Activated CD8-positive, alpha-beta memory T cell treated with anti-CD3 and anti-CD28 coated beads, Interleukin-2, amount 50 U/mL, for 48 hours (primary cell): ENCODE results near the gene DDR1.

ENCODE experiments used
- DNase-seq: peaks from one replicate; pipeline ENCODE4 v3.0.0-alpha.2; 2020

Gene DDR1

DNA sequence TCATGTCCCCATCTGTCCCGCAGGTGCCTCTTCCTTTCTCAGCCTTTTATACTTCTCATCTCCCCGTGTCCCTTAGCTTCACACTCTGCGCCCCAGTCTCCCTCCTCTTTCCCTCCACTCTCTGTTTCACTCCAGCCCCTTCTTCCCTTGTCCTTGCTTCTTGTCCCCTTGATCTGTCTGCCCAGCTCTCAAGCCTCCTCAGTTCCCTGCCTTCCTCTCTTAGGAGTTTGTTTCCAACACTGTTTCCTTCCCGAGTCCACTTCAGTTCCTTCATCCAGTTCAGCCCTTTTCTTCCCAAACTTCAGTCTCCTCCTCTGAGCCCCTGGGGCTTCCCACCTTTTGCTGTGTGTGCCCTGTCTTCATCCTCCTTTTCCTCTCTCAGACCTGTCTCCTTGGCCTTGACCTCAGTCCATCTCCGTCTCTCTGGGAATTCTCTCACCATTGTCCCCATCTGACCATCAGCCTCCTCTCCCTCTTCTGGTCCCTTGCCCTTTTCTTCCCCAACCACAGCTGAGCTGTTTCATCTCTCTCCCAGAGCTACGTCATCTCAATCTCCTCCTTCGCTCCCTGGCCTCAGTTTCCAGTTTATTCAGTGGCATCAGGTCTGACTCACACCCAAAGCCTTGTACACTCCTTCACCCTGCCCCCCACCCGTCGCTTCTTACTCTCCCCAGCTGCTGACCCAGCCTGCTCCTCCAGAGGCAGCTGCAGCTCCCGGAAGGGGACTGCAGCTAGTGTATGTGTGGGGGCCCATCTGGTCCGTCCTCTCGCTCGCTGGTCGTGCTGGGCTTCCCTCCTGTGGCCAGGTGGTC, 2.7 kb upstream of the DDR1 start:
- DNase-seq: no peak

DNA sequence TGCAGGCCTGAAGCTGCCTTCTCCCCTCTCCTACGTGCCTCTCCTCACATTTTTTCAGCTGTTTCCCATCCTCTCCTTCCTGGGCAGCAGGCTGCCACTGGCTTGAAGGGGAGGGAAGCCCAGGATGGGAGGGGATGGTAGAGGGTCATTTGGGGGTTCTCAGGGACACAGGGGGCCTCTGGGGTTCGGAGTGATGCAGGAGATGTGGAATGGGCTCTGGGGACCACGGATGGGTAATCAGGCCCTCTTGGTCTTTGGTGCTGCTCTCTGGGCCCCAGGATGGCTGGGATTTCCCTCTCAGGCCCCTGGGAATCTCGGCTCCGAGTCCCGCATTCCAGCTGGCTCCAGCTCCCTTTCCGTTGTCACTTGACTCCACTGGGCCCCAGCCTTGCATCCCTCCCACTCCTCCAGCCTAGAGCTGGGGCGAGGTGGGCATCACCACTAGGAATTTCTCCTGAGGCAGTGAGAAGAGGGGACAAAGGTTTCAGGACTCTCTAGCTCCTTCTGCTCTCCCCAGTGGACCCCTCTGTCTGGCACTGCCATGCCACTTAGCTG, 2.0 kb upstream of the DDR1 start:
- no peak for DNase-seq

DNA sequence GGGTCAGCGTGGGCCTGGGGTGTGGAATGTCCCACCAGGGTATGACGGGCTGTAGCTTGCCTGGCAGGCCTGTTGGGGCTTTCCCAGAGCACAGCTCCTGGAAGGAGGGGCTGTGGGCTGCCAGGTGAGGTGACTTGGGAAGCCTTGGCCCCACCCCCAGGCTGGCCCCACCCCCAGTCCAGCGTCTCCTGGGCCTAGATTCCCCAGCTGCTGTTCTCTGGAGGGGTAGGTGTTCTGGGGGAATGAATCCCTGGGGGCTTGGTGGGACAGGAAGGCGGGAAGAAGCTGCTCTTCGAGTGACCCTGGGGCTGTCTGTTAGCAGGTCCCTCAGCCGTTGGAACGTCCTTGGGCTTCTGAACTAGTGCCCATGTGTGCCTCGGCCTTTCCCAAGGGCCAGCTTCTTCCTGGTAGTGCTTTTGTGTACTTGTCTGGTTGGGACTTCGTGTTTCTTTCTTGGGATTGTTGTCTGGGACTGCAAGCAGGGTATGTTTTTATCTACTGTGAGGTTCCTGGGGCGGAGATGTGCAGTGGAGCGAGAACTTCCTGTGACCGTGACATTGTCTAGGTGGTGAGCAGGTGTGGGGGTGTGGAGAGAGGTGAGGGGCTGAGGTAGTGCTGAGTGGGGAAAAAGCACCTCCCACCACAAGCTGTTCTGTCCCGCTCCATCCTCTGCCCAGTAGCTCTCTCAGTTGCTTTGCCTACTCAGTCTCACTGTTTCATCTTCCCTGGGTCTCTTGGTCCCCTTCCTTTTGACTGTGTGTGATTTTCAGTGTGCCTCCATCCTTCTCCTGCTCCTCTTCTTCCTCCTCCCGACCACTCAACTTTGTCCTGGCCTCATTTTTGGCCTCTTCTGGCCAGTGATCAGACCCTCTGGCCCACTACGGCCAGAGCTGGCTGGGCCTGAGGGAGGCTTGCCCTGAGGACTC, 1.3 kb upstream of the DDR1 start:
- DNase-seq: no peak

DNA sequence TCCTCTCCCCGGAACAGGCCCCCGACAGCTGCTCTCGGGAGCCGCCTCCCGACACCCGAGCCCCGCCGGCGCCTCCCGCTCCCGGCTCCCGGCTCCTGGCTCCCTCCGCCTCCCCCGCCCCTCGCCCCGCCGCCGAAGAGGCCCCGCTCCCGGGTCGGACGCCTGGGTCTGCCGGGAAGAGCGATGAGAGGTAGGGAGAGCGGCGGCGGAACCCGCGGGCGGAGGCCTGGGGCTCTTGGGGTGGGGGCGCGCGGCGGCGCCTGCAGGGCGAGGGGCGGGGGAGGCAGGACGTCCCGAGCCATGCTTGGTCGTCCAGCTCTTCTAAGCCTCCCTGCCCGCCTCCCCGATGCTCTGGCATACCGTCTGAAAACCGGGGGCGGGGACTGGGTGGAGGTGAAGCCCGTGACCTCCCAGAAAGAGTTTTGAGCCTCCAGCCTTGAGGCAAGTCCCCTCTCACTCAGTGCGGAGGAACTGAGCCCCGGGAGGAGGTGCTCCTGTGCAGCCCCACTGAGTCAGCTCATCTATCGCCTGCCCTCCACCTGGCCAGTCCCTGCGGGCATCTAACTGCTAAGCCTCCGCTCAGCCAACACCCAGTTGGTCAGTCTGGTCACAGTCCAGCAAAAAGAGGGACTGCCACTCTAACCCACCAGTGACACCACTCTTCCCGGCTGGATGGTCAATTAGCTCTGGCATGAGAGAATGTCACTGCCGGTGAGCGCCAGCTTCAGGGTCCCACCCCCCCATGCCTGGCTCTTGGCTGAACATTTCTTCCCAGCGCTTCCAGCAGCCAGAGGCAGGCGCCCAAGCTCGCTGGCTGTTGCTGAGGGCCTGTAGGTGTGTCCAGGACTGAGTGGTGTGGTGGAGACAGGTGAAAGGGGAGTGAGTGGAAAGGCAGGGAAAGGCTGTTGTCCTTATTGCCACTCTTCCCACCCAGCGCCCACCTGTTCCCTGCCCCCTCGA, 482 bp downstream of the DDR1 start:
- peak; percentile 73 for DNase-seq

DNA sequence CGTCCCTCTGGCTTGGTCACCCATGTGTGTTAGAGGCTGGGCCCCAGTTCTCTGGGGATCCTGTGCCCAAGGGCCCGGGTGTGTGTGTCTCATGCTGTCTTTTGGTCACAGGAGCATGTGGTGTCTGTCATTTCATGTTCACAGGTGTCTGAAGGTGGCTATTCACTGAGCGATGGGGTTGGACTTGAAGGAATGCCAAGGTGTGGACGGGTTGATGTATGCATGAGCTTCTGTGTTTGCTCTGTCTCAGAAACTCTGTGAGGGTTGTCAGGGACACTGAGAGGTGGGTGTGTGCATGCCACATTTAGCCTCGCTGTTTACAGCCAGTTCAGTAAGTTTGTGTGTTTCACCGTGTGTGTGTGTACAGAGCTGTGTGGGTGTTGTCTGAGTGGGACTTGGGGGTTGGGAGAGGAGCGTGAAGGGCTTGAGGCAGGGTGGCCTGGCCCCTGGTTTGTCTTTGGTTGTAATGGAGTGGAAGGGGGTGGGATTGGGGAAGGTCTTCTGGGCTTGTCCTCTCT, 1.2 kb downstream of the DDR1 start:
- no peak for DNase-seq

DNA sequence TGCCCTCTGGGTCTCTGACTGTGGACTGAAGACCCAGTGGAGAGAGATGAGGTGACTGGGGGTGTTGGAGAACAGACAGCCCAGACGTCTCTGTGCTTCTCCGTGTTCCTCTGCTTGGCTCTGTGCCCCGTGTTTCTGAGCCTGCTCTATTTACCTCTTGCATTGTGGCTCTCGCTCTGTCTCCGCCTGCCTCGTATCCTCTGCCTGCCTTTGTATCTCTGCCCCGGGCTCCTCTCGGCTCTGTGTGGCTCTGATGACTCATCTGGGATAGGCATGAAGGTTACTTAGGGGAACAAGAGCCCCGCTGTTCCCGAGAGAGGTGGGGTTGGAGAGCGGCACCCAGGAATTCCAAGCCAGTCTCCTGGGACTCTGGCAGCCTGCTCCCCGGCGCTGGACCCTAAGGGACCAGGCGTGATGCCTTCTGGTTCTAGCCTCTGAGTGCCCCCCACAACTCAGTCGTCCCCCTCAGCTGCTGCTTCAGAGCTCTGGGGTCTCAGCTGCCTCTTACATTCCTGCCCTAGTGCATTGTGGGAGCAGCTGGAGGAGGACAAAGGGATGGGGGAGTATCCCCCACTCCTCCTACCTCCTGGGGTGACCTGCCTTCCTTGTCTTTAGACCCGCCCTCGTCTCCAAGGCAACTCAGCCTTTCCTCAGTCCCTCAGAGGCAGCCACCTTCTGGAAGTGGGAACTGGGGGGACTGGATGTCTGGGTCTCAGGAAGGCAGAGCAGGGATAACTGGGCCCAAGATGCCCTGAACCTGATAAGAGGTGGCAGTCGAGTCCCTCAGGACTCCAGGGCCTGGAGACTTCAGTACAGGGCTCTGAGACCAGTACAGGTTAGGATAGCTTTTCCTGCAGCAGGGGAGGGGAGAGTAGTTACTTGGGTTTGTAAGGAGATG, 1.9 kb downstream of the DDR1 start:
- DNase-seq: no peak

DNA sequence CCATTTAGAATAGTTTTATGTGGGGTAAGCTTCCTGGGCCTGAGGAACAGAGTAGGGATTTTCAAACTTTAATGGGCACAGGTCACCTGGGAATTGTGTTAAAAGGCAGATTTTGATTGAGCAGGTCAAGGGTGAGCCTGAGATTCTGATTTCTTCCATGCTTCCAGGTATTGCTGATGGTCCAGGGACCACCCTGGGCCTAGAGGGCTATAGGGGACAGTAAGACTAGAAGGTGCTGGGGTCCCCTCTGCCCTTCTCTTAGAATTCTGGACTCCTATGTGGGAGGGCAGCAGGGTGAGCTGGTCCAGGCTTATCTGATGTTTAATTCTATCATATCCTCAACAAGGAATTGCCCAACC, 2.6 kb downstream of the DDR1 start:
- no peak for DNase-seq

DNA sequence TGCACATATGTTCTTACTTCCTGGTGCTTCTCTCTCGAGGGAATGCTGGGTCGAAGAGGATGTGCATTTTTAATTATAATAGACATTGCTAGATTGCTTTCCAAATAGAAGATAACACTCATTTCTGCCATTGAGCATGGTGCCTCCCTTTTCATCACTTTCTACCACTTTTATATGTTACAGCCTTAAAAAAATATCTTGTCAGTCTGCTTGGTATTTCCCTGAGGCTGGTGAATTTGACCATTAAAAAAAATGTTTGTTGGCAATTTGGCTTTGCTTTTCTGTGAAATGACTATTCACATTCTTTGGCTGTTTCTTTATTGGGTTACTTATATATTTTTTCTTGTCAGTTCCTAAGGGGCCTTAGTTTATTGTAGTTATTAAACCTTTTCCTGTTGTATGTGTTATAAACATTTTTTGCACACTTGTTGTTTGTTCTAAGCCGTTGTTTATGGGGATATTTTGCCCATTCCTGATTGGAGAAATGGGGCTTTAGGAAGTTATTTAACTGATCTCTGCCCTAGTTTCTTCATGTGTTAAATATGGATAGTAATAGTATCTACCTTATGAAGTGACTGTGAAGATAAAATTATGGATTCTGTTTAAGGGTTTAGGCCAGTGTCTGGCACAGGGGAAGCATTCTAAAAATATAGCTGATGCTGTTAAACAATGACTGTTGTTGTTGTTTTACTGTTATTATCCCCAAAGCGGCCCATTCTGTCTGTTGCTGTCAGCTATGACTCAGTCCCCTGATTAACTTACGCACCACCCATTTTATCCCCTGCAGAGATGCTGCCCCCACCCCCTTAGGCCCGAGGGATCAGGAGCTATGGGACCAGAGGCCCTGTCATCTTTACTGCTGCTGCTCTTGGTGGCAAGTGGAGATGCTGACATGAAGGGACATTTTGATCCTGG, 3.8 kb downstream of the DDR1 start:
- DNase-seq: no peak

DNA sequence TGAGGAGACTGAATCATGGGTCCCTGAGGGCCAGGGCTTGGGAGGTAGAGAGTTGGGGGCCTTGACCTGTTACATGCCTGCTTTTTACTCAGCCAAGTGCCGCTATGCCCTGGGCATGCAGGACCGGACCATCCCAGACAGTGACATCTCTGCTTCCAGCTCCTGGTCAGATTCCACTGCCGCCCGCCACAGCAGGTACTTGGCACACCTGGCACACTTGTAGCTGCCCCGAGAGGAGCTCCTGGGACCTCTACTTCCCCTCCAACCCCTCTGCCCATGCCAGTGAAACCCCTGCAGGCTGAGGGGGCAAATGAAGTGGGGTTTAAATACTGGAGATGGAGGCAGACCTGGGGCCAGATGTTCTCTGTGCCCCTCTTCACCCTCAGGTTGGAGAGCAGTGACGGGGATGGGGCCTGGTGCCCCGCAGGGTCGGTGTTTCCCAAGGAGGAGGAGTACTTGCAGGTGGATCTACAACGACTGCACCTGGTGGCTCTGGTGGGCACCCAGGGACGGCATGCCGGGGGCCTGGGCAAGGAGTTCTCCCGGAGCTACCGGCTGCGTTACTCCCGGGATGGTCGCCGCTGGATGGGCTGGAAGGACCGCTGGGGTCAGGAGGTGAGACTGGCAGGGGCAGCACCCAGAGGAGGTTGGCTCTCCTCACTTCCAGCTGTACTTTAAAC, 4.6 kb downstream of the DDR1 start:
- DNase-seq: no peak

DNA sequence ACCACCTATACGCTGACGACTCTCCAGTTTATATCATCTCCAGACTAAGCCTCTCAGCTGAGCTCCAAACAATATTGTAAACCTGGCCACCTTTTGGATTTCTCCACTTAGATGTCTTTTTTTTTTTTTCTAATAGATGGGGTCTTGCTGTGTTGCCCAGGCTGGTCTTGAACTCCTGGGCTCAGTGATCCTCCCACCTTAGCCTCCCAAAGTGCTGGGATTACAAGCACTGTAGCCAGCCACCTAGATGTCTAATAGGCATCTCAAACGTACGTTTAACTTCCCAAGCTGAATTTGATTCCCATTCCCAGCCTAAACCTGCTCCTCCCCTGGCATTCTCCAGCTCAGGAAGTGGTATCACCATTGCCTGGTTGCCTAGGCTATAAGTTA, 5.2 kb downstream of the DDR1 start:
- DNase-seq: no peak

DNA sequence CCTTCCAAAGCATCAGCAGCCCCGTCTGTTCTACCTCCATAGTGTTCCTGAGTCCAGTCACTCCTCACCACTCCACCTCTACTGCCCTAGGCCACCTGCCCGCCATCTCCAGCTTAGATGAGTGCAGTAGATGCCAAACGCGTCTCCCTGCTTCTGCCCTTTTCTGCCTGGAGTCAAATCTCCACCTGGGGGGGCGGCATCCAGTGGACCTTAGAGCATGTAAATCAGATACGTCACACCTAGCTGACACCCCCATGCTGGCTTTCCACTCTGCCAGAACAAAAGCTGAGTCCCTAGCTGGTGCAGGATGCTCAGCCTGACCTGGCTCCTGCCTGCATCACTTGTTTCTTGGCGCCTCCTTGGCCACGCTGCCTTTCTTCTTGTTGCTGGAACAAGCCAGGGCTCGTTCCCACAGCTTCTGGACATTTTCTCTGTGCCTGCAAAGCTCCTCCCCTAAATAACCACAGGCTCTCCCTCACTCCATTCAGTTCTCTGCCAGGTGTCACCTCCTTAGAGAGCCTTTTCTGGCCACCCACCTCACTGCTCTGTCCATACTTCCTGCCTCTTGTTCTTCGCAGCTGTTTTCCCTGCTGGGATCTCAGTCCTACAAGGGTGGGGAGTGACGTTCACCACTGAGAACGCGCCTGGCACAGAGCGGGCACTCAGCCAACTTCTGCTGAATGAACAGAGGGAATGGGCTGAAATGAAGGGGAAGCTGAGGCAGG, 5.8 kb downstream of the DDR1 start:
- no peak for DNase-seq

DNA sequence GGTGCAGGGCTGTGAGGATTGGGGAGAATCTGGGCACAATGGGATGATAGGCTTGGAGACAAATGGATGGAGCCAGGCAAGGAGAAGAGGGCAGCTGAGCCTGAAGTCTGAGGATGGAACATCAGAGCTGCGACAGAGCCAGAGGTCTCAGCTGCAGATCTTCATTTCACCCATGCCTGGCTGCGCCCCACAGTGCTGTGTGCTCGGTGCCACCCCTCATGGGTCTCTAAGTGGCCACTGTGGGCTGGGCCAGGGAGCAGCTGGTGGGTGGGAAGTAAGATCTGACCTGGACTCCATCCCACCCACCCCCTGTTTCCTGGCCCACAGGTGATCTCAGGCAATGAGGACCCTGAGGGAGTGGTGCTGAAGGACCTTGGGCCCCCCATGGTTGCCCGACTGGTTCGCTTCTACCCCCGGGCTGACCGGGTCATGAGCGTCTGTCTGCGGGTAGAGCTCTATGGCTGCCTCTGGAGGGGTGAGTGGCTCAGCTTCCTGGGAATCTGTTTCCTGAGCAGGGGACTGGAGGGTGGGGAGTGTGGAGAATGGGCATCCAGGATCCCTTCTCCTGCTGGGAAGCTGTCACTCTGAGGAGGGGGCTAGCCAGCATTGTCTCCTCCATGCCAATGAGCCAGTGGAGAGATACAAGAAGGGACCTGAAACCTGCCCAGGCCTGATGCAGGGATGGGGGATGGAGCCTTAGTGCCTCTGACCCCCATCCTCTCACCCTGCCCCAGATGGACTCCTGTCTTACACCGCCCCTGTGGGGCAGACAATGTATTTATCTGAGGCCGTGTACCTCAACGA, 6.5 kb downstream of the DDR1 start:
- DNase-seq: no peak

DNA sequence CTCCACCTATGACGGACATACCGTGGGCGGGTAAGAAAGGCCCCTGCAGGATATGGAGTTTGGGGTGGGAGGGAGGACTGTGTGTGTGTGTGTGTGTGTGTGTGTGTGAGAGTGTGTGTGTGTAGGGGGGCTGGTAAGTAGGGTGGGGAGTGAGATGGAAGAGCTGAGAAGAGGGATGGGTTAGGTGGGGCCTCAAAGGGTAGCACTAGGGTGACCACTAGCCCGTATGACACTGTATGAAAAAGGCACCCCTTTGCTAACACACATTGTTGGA, 7.1 kb downstream of the DDR1 start:
- DNase-seq: no peak

DNA sequence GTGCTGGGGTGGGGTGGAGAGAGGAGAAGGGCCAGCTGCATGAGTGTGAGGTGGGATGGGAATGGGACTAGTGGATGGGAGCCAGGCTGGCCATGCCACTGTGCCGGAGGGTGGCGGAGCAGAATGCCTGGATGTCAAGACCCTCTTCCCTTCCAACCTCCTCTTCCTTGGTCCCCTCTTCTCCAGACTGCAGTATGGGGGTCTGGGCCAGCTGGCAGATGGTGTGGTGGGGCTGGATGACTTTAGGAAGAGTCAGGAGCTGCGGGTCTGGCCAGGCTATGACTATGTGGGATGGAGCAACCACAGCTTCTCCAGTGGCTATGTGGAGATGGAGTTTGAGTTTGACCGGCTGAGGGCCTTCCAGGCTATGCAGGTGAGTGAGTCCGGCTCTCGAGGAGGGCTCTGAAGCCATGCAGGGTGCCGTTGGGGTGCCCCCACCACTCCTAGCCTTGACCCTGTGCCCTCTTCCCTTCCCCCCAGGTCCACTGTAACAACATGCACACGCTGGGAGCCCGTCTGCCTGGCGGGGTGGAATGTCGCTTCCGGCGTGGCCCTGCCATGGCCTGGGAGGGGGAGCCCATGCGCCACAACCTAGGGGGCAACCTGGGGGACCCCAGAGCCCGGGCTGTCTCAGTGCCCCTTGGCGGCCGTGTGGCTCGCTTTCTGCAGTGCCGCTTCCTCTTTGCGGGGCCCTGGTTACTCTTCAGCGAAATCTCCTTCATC, 7.7 kb downstream of the DDR1 start:
- no peak for DNase-seq

DNA sequence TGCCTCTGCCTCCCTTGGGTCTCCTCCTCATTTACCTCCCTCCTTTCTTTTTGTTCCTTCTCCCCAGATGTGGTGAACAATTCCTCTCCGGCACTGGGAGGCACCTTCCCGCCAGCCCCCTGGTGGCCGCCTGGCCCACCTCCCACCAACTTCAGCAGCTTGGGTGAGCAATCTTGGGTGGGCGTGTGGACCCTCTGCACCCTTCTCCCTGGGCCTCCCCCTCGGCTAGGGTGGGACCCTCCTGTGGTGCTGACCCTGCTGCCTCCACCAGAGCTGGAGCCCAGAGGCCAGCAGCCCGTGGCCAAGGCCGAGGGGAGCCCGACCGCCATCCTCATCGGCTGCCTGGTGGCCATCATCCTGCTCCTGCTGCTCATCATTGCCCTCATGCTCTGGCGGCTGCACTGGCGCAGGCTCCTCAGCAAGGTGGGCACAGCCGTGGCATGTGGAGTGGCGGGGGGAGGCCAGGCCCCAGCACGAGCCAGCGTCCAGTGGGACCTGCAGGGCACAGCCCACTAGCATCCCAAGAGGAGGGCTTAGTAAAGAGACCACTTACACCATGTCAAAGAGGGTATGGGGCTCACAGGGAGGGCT, 8.8 kb downstream of the DDR1 start:
- DNase-seq: no peak

DNA sequence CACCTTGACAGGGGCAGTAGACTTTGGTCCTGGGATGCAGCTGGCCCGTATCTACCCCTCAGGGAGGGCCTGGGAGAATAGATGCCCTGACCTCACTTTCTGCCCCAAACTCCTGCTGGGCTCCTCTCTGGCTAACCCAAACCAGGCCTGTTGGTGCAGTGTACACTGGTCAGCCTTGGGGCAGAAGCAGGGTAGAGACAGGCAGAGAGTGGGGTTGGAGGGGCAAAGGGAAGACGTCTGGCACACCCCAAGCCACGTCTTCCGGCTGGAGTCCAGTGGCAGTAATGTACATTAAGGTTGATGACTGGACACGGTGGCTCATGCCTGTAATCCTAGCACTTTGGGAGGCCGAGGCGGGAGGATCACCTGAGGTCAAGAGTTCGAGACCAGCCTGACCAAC, 9.3 kb downstream of the DDR1 start:
- no peak for DNase-seq

DNA sequence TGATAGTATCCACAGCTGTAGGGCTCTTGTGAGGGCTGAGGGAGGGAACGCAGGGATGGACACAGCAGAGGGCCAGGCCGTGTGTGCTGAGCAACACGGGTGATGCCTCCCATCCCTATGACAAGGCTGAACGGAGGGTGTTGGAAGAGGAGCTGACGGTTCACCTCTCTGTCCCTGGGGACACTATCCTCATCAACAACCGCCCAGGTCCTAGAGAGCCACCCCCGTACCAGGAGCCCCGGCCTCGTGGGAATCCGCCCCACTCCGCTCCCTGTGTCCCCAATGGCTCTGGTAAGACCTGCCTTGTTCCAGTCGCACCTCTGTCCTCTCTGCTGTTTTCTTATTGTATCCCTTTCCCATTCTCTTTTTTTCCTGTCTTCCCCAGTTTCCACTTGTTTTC, 10.1 kb downstream of the DDR1 start:
- no peak for DNase-seq
